Loucy (cell line): ENCODE measurements around the gene TPK1.

ENCODE experiments used
- H2AFZ ChIP-seq: fragments of 200-600 bp; sonication (generic); 2 replicates; pipeline ENCODE4 v1.6.0; 2016; ENCODE audit warnings: antibody characterized with exemption, mild to moderate bottlenecking, low read length, moderate library complexity
- H3F3A ChIP-seq: fragments of 200-600 bp; 2 replicates; pipeline ENCODE4 v1.6.0; 2016; ENCODE audit warnings: antibody characterized with exemption, low read depth, mild to moderate bottlenecking
- H3K27me3 ChIP-seq: fragments of 200-600 bp; sonication (generic); 2 replicates; pipeline ENCODE4 v1.6.1; 2014; ENCODE audit warnings: low read length, mild to moderate bottlenecking; ENCODE audit not compliant: insufficient read depth, poor library complexity, severe bottlenecking
- H3K36me3 ChIP-seq: fragments of 200-600 bp; sonication (generic); 2 replicates; pipeline ENCODE4 v1.6.1; 2016; ENCODE audit warnings: low read length; ENCODE audit not compliant: insufficient read depth
- H3K4me1 ChIP-seq: fragments of 200-600 bp; sonication (generic); 2 replicates; pipeline ENCODE4 v1.5.1; 2014; ENCODE audit warnings: low read length, mild to moderate bottlenecking; ENCODE audit not compliant: insufficient read depth, poor library complexity, severe bottlenecking
- H3K4me2 ChIP-seq: fragments of 200-600 bp; sonication (generic); 2 replicates; pipeline ENCODE4 v1.6.0; 2014; ENCODE audit warnings: antibody characterized with exemption, low read length, low read depth, mild to moderate bottlenecking; ENCODE audit not compliant: poor library complexity, severe bottlenecking
- H3K4me3 ChIP-seq: fragments of 200-600 bp; sonication (generic); 2 replicates; pipeline ENCODE4 v1.5.1; 2014; ENCODE audit warnings: low read length, mild to moderate bottlenecking, mixed read lengths; ENCODE audit not compliant: poor library complexity, severe bottlenecking
- H3K79me2 ChIP-seq: fragments of 200-600 bp; sonication (generic); 2 replicates; pipeline ENCODE4 v1.6.1; 2014; ENCODE audit warnings: low read length; ENCODE audit not compliant: insufficient read depth
- H3K9ac ChIP-seq: fragments of 200-600 bp; sonication (generic); 2 replicates; pipeline ENCODE4 v1.6.0; 2014; ENCODE audit warnings: mild to moderate bottlenecking, low read depth, low read length, moderate library complexity; ENCODE audit not compliant: poor library complexity, severe bottlenecking
- H3K9me2 ChIP-seq: fragments of 200-600 bp; sonication (generic); replicated peaks from 2 replicates; pipeline ENCODE4 v1.6.1; 2016; ENCODE audit warnings: low read depth, low read length, mixed read lengths
- H3K9me3 ChIP-seq: fragments of 200-600 bp; sonication (generic); 2 replicates; pipeline ENCODE4 v1.6.1; 2014; ENCODE audit warnings: mild to moderate bottlenecking, antibody characterized with exemption, low read length, low read depth; ENCODE audit not compliant: insufficient read depth
- H4K20me1 ChIP-seq: fragments of 200-600 bp; sonication (generic); 2 replicates; pipeline ENCODE4 v1.6.0; 2014; ENCODE audit warnings: antibody characterized with exemption, low read length, mild to moderate bottlenecking; ENCODE audit not compliant: insufficient read depth, poor library complexity, severe bottlenecking
- CTCF ChIP-seq: fragments of 200-600 bp; sonication (generic); conservative IDR thresholded peaks from 2 replicates; pipeline ENCODE4 v1.5.1; 2014; ENCODE audit warnings: mild to moderate bottlenecking, antibody characterized with exemption, low read length
- EZH2phosphoT487 ChIP-seq: fragments of 200-600 bp; IDR thresholded peaks from 2 replicates; pipeline ENCODE4 v1.6.1; 2018; ENCODE audit warnings: antibody characterized with exemption, mild to moderate bottlenecking, moderate library complexity, borderline replicate concordance

The TPK1 gene

DNA sequence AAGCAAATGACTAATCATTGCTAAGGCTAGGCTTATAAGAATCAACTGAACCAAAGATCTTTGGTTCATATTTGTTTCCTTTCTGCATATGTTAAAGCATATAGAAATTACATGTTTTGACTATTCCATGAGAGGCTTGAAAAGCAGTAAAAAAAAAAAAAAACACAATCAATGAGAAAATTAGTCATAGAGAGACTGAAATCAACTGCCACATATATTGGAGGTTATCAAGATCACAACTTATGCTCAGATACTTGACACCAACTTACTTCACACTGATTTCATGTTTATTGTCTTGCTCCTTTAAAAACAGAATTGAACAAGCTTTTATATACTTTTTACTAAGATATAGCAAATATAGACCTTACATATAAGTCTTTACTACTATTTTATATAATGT lies 161.3 kb downstream of the TPK1 start:
- no peak for TF ChIP-seq EZH2phosphoT487
- no peak for TF ChIP-seq CTCF
- no peak overlapping the region for H3K4me3 ChIP-seq
- H3K4me2 ChIP-seq: no peak overlapping the region
- no peak overlapping the region for H3K9ac ChIP-seq
- no peaks in the 10 kb centered on the region for H3K9me2 ChIP-seq
- no peaks in the 10 kb centered on the region for H3F3A ChIP-seq
- no peaks in the 10 kb centered on the region for H3K27me3 ChIP-seq
- H3K9me3 ChIP-seq: no peaks in the 10 kb centered on the region
- no peaks in the 10 kb centered on the region for H3K36me3 ChIP-seq
- H3K79me2 ChIP-seq: no peaks in the 10 kb centered on the region
- no peak overlapping the region for H2AFZ ChIP-seq
- no peaks in the 10 kb centered on the region for H3K4me1 ChIP-seq
- H4K20me1 ChIP-seq: no peaks in the 10 kb centered on the region

DNA sequence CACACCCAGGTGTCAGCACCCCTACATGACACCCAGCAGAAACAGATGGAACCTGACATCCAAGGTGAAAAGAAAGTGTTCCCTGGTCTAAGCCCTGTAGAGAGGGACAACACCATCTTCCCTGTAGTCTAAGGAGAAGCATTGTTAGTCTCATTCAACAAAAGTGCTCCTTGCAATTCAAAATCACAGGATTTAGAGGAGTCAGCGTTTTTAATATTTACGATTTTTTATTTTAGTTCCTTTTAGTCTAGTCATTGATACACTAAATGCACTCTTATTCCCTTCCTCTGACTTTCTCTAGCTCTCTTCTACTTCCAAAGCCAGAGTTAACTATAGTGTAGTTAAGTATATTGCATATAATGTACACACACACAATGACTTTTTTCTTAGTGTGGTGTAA lies 163.0 kb downstream of the TPK1 start:
- H3K4me2 ChIP-seq: no peak overlapping the region
- no peak overlapping the region for H2AFZ ChIP-seq
- TF ChIP-seq CTCF: no peak
- no peaks in the 10 kb centered on the region for H3F3A ChIP-seq
- no peaks in the 10 kb centered on the region for H3K4me1 ChIP-seq
- no peaks in the 10 kb centered on the region for H3K9me2 ChIP-seq
- H3K36me3 ChIP-seq: no peaks in the 10 kb centered on the region
- H3K27me3 ChIP-seq: no peaks in the 10 kb centered on the region
- H3K4me3 ChIP-seq: no peak overlapping the region
- H4K20me1 ChIP-seq: no peaks in the 10 kb centered on the region
- H3K79me2 ChIP-seq: no peaks in the 10 kb centered on the region
- H3K9me3 ChIP-seq: no peaks in the 10 kb centered on the region
- no peak overlapping the region for H3K9ac ChIP-seq

DNA sequence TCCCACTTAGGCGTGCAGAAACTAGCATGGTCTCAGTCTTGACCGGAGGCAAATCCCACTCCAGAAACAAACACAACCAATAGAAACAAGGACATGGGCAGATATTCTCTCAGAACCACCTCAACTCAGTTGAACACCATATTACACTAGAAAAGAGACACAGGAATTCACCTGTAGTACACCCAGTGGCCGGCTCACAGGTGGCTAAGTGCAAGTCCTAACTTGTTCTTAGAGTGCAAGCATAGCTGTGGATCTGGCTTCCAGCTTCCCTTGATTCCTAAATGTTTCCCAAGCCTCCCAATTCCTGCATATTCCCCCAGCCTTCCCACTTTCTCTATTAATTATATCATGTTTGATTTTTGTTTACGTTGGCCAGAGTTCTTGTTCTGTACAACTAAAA lies 164.4 kb downstream of the TPK1 start:
- no peaks in the 10 kb centered on the region for H3K79me2 ChIP-seq
- no peak overlapping the region for H3K4me3 ChIP-seq
- H3F3A ChIP-seq: no peaks in the 10 kb centered on the region
- H4K20me1 ChIP-seq: no peaks in the 10 kb centered on the region
- no peaks in the 10 kb centered on the region for H3K9me2 ChIP-seq
- no peak for TF ChIP-seq EZH2phosphoT487
- TF ChIP-seq CTCF: no peak
- no peak overlapping the region for H3K9ac ChIP-seq
- H3K4me2 ChIP-seq: no peak overlapping the region
- no peak overlapping the region for H2AFZ ChIP-seq
- H3K36me3 ChIP-seq: no peaks in the 10 kb centered on the region
- H3K4me1 ChIP-seq: no peaks in the 10 kb centered on the region
- H3K27me3 ChIP-seq: no peaks in the 10 kb centered on the region
- no peaks in the 10 kb centered on the region for H3K9me3 ChIP-seq
